Activated T-cell treated with anti-CD3 and anti-CD28 coated beads, Interleukin-2, amount 50 U/mL, for 4 hours (primary cell): ENCODE results near the gene GLB1L. TPM values are rescaled to one million over a fixed set of nuclear protein-coding genes. Genes with fewer than 3 reads are reported as not detected.
"Not testable (repeated sequence)": the region's sequence is repeated elsewhere in the genome, so short reads cannot be mapped to it uniquely, and the experiment has no call there.

Experiments used
- ATAC-seq, 2 donors: fragments of 200-7000 bp; cut with Tn5 transposase; one replicate each; pipeline ENCODE4 v1.10.0; 2021
- DNase-seq: peaks from one replicate; pipeline ENCODE4 v3.0.0-alpha.2; 2020
- H3K27me3 Mint-ChIP-seq: one replicate; pipeline ENCODE4 v1.8.0; 2021; ENCODE audit warnings: low read depth, mixed read lengths
- H3K36me3 Mint-ChIP-seq: one replicate; pipeline ENCODE4 v1.8.0; 2022; ENCODE audit warnings: mixed read lengths; ENCODE audit not compliant: insufficient read depth
- H3K4me1 Mint-ChIP-seq: one replicate; pipeline ENCODE4 v1.8.0; 2021; ENCODE audit warnings: low read depth, mixed read lengths
- H3K4me3 Mint-ChIP-seq: one replicate; pipeline ENCODE4 v1.8.0; 2021; ENCODE audit warnings: mild to moderate bottlenecking, moderate library complexity, mixed read lengths
- H3K9me3 Mint-ChIP-seq: one replicate; pipeline ENCODE4 v1.8.0; 2021; ENCODE audit warnings: mixed read lengths
- total RNA-seq, 3 donors: library from RNA; stranded (reverse); gene quantifications; one replicate each; pipeline ENCODE4 v1.2.1, GENCODE V29; 2021

GLB1L gene
- total RNA-seq, 3 donors from 2014 or later: 2.3 to 3.2 (median 3.0) TPM

DNA sequence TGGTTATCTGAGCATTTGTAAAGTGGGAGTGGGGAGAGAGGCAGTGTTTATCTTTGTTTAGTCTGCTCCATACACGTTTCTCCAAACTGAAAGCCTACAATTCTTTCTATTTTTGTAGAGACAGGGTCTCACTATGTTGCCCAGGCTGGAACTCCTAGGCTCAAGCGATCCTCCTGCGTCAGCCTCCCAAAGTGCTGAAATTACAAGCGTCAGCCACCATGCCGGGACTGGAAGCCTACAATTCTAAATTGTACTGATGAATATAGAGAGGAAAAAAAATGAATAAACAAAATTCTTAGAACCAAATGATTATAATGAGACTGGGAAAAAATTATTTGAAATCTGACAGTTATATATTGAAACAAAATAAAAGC is 40.1 kb downstream of the GLB1L start:
- DNase-seq: no peak
- Mint-ChIP-seq H3K9me3 (no peaks in the 10 kb centered on the region), H3K27me3 (no peaks in the 10 kb centered on the region), H3K4me3 (peak overlapping the region; percentile 29), H3K4me1 (peaks cover 30% of the 10 kb centered on the region), H3K36me3 (peaks cover 3% of the 10 kb centered on the region)
- ATAC-seq: no peak

DNA sequence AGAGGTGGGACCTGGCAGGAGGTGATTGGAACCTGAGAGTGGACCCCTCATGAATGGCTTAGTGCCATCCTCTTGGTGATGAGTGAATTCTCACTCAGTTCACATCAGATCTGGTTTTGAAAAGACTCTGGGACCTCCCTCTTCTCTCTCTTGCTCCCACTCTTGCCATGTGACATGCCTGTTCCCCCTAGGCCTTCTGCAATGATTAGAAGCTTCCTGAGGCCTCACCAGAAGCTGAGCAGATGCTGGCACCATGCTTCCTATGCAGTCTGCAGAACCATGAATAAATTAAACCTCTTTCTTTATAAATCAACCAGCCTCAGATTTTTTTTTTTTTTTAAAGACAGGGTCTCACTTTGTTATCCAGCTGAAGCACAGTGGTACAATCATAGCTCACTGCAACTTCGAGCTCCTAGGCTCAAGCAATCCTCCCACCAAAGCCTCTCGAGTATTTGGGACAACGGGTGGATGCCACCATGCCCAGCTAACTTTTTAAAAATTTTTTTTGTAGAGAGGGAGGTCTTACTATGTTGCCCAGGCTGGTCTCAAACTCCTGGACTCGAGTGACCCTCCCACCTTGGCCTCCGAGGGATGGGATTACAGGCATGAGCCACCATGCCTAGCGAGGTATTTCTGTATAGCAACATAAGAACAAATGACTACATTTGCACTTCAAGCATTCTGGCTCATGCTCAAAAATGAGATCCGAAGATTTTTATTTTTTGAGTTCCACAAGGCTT is 40.6 kb downstream of the GLB1L start:
- no peak for ATAC-seq
- peaks cover 30% of the 10 kb centered on the region for H3K4me1 Mint-ChIP-seq
- H3K27me3 Mint-ChIP-seq: no peaks in the 10 kb centered on the region
- H3K9me3 Mint-ChIP-seq: no peaks in the 10 kb centered on the region
- no peak for DNase-seq
- H3K36me3 Mint-ChIP-seq: peaks cover 3% of the 10 kb centered on the region
- no peak overlapping the region for H3K4me3 Mint-ChIP-seq

DNA sequence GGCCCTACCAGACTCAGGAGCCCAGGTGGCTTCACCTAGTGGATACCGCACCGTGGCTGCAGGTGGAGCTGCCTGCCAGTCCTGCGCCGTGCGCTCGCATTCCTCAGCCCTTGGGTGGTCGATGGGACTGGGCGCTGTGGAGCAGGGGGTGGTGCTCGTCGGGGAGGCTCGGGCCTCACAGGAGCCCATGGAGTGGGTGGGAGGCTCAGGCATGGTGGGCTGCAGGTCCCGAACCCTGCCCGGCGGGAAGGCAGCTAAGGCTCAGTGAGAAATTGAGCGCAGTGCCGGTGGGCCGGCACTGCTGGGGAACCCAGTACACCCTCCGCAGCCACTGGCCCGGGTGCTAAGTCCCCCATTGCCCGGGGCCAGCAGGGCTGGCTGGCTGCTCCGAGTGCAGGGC is 43.9 kb downstream of the GLB1L start:
- not testable (repeated sequence) for H3K4me3 Mint-ChIP-seq, H3K36me3 Mint-ChIP-seq, H3K9me3 Mint-ChIP-seq, ATAC-seq, H3K27me3 Mint-ChIP-seq, DNase-seq
- H3K4me1 Mint-ChIP-seq: peaks cover 15% of the 10 kb centered on the region

DNA sequence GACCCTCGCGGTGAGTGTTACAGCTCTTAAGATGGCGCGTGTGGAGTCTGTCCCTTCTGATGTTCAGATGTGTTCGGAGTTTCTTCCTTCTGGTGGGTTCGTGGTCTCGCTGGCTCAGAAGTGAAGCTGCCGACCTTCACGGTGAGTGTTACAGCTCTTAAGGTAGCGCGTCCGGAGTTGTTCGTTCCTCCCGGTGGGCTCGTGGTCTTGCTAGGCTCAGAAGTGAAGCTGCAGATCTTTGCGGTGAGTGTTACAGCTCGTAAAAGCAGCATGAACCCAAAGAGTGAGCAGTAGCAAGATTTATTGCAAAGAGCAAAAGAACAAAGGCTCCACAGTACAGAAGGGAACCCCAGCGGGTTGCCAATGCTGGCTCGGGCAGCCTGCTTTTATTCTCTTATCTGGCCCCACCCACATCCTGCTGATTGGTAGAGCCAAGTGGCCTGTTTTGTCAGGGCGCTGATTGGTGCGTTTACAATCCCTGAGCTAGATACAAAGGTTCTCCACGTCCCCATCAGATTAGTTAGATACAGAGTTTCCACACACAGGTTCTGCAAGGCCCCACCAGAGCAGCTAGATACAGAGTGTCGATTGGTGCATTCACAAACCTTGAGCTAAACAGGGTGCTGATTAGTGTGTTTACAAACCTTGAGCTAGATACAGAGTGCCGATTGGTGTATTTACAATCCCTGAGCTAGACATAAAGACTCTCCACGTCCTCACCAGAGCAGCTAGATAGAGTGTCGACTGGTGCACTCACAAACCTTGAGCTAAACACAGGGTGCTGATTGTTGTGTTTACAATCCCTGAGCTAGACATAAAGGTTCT is 44.5 kb downstream of the GLB1L start:
- ATAC-seq: peak in 1 of 2 donors; percentile 18
- peaks cover 12% of the 10 kb centered on the region for H3K4me1 Mint-ChIP-seq
- not testable (repeated sequence) for H3K36me3 Mint-ChIP-seq, DNase-seq, H3K27me3 Mint-ChIP-seq, H3K9me3 Mint-ChIP-seq
- H3K4me3 Mint-ChIP-seq: peak overlapping the region; percentile 73

DNA sequence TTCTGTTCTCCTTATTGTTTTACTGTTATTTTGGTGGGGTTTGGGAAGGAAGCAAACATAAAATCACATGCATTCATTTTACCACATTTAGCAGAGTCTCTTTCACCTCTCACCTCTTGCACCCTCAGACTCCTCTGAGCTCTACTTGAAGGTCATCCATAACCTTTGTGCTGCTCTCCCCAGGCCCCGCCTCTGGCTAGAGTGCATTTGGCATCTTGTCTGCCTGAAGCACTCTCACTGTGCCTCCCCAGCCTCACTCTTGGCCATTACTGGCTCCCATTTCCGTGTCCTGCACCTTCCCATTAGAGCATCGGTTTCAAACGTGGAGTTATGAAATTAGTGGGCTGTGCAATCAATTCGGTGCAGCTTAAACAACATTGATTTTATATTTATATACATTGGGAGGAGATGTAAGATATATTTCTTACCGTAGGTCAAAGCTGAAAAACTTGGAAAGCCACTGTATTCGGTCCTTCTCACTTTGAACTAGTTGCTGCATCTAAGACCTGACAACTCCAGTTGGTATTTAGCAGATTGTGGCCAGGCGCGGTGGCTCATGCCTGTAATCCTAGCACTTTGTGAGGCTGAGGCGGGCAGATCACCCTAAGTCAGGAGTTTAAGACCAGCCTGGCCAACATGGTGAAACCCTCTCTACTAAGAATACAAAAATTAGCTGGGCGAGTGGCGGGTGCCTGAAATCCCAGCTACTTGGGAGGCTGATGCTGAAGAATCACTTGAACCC is 45.6 kb downstream of the GLB1L start:
- Mint-ChIP-seq H3K4me3 (no peak overlapping the region), H3K27me3 (no peaks in the 10 kb centered on the region), H3K4me1 (peaks cover 12% of the 10 kb centered on the region), H3K36me3 (no peaks in the 10 kb centered on the region), H3K9me3 (no peaks in the 10 kb centered on the region)
- DNase-seq (no peak), ATAC-seq (no peak)

DNA sequence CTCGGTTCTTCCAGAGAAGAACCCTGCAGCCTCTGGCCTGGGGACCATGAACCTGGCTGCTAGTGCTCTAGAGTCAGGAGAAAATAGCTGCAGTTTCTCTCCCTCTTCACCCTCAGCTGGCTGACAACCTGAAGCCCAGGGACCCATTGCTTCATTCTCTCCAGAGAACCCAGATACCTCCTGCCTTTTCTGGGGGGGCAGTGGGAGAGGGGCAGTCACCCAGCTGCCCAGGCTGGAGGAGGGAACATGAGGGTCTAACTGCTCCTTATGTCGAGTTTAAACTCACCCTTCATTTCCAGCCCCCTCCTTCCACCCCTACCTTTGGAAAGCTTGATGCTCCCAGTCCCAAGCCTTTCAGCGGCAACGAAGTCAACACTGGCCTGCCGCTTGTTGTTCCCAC is 46.3 kb downstream of the GLB1L start:
- Mint-ChIP-seq H3K4me3 (no peak overlapping the region), H3K27me3 (no peaks in the 10 kb centered on the region), H3K9me3 (no peaks in the 10 kb centered on the region), H3K4me1 (peaks cover 12% of the 10 kb centered on the region), H3K36me3 (no peaks in the 10 kb centered on the region)
- no peak for ATAC-seq
- no peak for DNase-seq

DNA sequence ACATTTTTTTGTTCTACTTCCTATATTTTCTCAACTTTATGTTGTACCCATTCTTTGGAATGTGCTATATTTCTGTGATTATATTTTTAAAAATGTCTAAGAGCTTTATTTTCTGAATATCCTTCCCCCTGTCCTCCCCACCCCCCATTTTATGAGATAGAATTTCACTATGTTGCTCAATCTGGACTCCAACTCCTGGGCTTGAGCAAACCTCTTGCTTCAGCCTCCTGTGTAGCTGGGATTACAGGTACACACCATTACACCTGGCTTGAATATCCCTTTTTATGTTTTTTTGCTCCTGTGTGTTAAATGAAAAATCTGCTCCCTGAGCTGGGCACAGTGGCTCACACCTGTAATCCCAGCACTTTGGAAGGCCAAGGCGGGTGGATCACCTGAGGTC is 47.9 kb downstream of the GLB1L start:
- no peaks in the 10 kb centered on the region for H3K27me3 Mint-ChIP-seq
- no peak overlapping the region for H3K4me3 Mint-ChIP-seq
- H3K4me1 Mint-ChIP-seq: peaks cover 12% of the 10 kb centered on the region
- no peaks in the 10 kb centered on the region for H3K36me3 Mint-ChIP-seq
- no peaks in the 10 kb centered on the region for H3K9me3 Mint-ChIP-seq
- ATAC-seq (no peak), DNase-seq (no peak)

DNA sequence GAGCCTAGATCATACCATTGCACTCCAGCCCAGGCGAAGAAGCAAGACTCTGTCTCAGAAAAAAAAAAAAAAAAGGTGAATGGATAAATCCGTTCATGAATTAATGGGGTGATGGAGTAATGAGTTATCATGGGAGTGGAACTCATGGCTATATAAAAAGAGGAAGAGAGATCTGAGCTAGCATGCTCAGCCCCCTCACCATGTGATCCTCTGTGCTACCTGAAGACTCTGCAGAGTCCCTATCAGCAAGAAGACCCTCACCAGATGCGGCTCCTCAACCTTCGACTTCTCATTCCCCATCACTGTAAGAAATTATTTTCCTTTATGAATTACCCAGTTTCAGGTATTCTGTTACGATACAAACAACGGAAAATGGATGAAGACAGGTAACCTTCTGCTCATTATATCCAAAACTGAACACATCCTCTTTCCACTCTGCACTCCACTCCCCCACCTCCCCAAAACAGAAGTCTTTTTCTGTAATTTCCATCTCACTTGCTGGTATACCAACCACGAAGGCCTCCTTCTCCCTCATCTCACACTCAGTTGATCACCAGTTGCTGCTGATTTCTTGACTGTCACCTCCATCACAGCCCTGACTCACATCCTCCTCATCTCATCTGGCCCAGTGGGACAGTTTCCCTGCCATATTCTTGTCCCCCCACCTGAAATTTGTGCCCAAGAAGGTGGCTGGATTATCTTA is 58.3 kb downstream of the GLB1L start:
- DNase-seq (no peak), ATAC-seq (peak; percentile 55 to 89)
- Mint-ChIP-seq H3K36me3 (peaks cover 12% of the 10 kb centered on the region), H3K9me3 (no peaks in the 10 kb centered on the region), H3K4me3 (no peak overlapping the region), H3K4me1 (peaks cover 13% of the 10 kb centered on the region), H3K27me3 (no peaks in the 10 kb centered on the region)

Other genes starting within 250 kb of the GLB1L start
- not detected for gene CFAP65, start 203.9 kb downstream of the GLB1L start, total RNA-seq
- under 1 TPM in 1 of 3 donors, not detected in 2; 0.28 TPM for gene IHH, start 184.5 kb downstream of the GLB1L start, total RNA-seq
- 10 to 100 TPM; 26.5 to 33.3 (median 30.1) TPM for gene NHEJ1, start 84.6 kb downstream of the GLB1L start, total RNA-seq
- gene SLC23A3, start 75.4 kb downstream of the GLB1L start, total RNA-seq: under 1 TPM; 0.71 to 0.89 (median 0.84) TPM
- gene CNPPD1, start 68.5 kb downstream of the GLB1L start, total RNA-seq: 10 to 100 TPM; 66.8 to 78.9 (median 72.7) TPM
- gene RETREG2, start 67.2 kb downstream of the GLB1L start, total RNA-seq: 10 to 100 TPM; 55.0 to 63.1 (median 62.7) TPM
- gene ZFAND2B, start 38.7 kb downstream of the GLB1L start, total RNA-seq: 10 to 100 TPM; 27.0 to 35.3 (median 31.7) TPM
- 10 to 100 TPM; 14.8 to 17.2 (median 15.4) TPM for gene ABCB6, start 26.5 kb downstream of the GLB1L start, total RNA-seq
- gene ATG9A, start 15.8 kb downstream of the GLB1L start, total RNA-seq: 10 to 100 TPM; 29.7 to 31.4 (median 31.4) TPM
- 10 to 100 TPM; 40.8 to 52.1 (median 45.5) TPM for gene ANKZF1, start 15.6 kb downstream of the GLB1L start, total RNA-seq
- 10 to 100 TPM; 19.1 to 21.3 (median 21.0) TPM for gene STK16, start within 50 bp of the GLB1L start, total RNA-seq
- not detected for gene TUBA4B, start 7.8 kb upstream of the GLB1L start, total RNA-seq
- 100 to 1,000 TPM; 167 to 201 (median 190) TPM for gene TUBA4A, start 8.5 kb upstream of the GLB1L start, total RNA-seq
- 10 to 100 TPM; 28.2 to 33.9 (median 30.9) TPM for gene DNAJB2, start 33.9 kb upstream of the GLB1L start, total RNA-seq
- under 1 TPM in 1 of 3 donors, not detected in 2; 0.19 TPM for gene PTPRN, start 64.0 kb upstream of the GLB1L start, total RNA-seq
- gene RESP18, start 87.3 kb upstream of the GLB1L start, total RNA-seq: not detected
- 100 to 1,000 TPM; 187 to 222 (median 221) TPM for gene DNPEP, start 142.5 kb upstream of the GLB1L start, total RNA-seq
- gene DES, start 172.9 kb upstream of the GLB1L start, total RNA-seq: under 1 TPM; 0.49 to 0.61 (median 0.58) TPM
- gene SPEG, start 189.4 kb upstream of the GLB1L start, total RNA-seq: 1 to 10 TPM in 1 of 3 donors, under 1 TPM in 2; 0.74 to 2.1 (median 0.79) TPM